ENCODE results near the gene EPS8L2. TPM values are rescaled to one million over a fixed set of nuclear protein-coding genes. Genes with fewer than 3 reads are reported as not detected.

EPS8L2 gene
- total RNA-seq, 1 donor from 2014 or later, result 376 TPM

GRCh38 chr11:776561-777287 lies 70.7 kb downstream of the EPS8L2 start:
- no peak for DNase-seq (ENCODE audit: low read depth)

Other genes starting within 250 kb of the EPS8L2 start
- 227 and 230 TPM in 2 replicates for gene RNH1, start 199.0 kb upstream of the EPS8L2 start, total RNA-seq
- gene HRAS, start 170.7 kb upstream of the EPS8L2 start, total RNA-seq, result 40.5 and 51.2 TPM in 2 replicates
- 0.17 and 2.0 TPM in 2 replicates for gene LRRC56, start 168.7 kb upstream of the EPS8L2 start, total RNA-seq
- gene LMNTD2, start 145.5 kb upstream of the EPS8L2 start, total RNA-seq, result 0.69 and 1.7 TPM in 2 replicates
- gene RASSF7, start 145.3 kb upstream of the EPS8L2 start, total RNA-seq, result 65.7 and 110 TPM in 2 replicates
- gene PHRF1, start 129.8 kb upstream of the EPS8L2 start, total RNA-seq, result 27.4 and 40.9 TPM in 2 replicates
- 17.1 and 23.3 TPM in 2 replicates for gene IRF7, start 90.3 kb upstream of the EPS8L2 start, total RNA-seq
- gene CDHR5, start 81.3 kb upstream of the EPS8L2 start, total RNA-seq, result 0.15 TPM in 1 of 2 replicates, not detected in the other
- not detected in 2 replicates for gene SCT, start 79.0 kb upstream of the EPS8L2 start, total RNA-seq
- 0.10 TPM in 1 of 2 replicates, not detected in the other for gene DRD4, start 69.0 kb upstream of the EPS8L2 start, total RNA-seq
- 27.6 and 62.7 TPM in 2 replicates for gene DEAF1, start 11.0 kb upstream of the EPS8L2 start, total RNA-seq
- 3.6 and 7.7 TPM in 2 replicates for gene TMEM80, start 10.4 kb upstream of the EPS8L2 start, total RNA-seq
- gene TALDO1, start 41.2 kb downstream of the EPS8L2 start, total RNA-seq, result 188 and 419 TPM in 2 replicates
- 16.7 and 38.0 TPM in 2 replicates for gene GATD1, start 71.3 kb downstream of the EPS8L2 start, total RNA-seq
- gene CEND1, start 83.9 kb downstream of the EPS8L2 start, total RNA-seq, result 0.60 TPM in 1 of 2 replicates, not detected in the other
- gene SLC25A22, start 92.0 kb downstream of the EPS8L2 start, total RNA-seq, result 16.3 and 22.6 TPM in 2 replicates
- 3.1 and 6.9 TPM in 2 replicates for gene PIDD1, start 99.0 kb downstream of the EPS8L2 start, total RNA-seq
- gene RPLP2, start 103.7 kb downstream of the EPS8L2 start, total RNA-seq, result 167 and 180 TPM in 2 replicates
- gene PNPLA2, start 112.7 kb downstream of the EPS8L2 start, total RNA-seq, result 19.3 and 60.1 TPM in 2 replicates
- gene CRACR2B, start 121.7 kb downstream of the EPS8L2 start, total RNA-seq, result 3.7 and 6.4 TPM in 2 replicates
- 831 and 921 TPM in 2 replicates for gene CD151, start 126.7 kb downstream of the EPS8L2 start, total RNA-seq
- gene POLR2L, start 136.3 kb downstream of the EPS8L2 start, total RNA-seq, result 38.0 and 64.1 TPM in 2 replicates
- 85.4 and 86.2 TPM in 2 replicates for gene TSPAN4, start 136.6 kb downstream of the EPS8L2 start, total RNA-seq
- gene CHID1, start 204.6 kb downstream of the EPS8L2 start, total RNA-seq, result 35.3 and 83.9 TPM in 2 replicates
- gene AP2A2, start 219.6 kb downstream of the EPS8L2 start, total RNA-seq, result 20.1 and 97.3 TPM in 2 replicates